Lung microvascular endothelial cell (primary cell): Measurements from ENCODE around the gene RELT. TPM values are rescaled to one million over a fixed set of nuclear protein-coding genes. Genes with fewer than 3 reads are reported as not detected.

ENCODE experiments used
- DNase-seq, 2 donors: peaks; one replicate each; pipeline versions ENCODE4 v3.0.0 to v3.0.0-alpha.2; 2010; ENCODE audit warnings: low read depth in 2 of 2
- total RNA-seq: library from RNA; depleted of rRNA; stranded (reverse); fragments of >200 nt; gene quantifications from 2 replicates; pipeline ENCODE4 v1.2.1, GENCODE V29; 2014

RELT gene
- total RNA-seq, 1 donor from 2014 or later: 2.6 TPM

DNA sequence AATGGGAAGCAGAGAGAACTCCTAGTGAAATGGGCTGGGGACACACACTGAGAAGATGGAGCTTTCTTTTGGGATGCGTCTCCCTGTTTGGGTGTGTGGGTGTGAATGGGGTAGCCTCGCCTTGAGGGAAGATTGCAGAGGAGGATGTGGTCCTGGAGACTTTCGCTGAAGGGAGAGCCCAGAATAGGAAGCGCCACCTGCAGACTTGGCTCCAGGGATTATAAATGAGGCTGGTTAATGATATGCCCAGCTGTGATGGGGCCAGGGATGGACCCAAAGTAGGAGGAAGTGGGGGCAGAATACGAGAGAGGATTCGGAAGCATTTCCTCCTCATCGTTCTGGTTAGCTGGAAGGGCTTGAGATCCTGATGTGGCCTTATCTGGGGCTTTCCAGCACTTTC is 13.7 kb downstream of the RELT start:
- DNase-seq: no peak

DNA sequence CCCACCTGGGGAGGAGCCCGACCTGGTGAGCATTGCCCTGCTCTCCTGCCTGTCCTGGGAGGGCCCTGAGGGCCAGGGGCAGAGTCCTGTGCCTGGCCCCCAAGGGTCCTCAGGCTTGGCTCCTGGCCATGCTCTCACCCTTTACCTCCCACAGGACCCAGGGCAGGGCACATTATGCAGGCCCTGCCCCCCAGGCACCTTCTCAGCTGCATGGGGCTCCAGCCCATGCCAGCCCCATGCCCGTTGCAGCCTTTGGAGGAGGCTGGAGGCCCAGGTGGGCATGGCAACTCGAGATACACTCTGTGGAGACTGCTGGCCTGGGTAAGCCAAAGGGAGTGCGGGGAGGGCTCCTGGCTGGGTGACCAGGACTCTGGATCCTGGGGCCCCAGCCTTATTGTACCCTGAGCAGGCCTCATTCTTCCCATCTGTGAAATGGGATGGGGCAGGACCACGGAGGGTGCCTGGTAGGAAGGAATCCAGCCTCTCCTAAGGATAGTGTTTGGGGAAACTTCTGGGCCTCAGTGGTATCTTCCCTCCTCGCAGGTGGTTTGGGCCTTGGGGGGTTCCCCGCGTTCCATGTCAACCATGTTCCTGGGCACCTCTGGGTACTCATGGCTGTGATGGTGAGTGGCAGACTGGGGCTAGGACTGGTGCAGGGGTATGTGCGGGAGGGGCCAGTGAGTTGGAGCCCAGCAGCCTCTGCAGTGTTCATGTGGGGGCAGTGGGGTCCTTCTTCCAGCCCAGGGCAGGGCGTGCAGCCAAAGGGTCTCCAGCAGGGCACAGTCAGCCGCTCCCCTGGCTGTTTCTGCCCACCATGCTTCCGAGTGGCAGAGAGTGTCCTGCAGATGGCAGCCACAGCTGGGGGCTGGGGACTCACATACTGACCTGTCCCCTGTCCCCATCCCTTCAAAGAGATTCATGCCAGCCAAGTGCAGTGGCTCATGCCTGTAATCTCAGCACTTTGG is 14.7 kb downstream of the RELT start:
- DNase-seq: no peak

DNA sequence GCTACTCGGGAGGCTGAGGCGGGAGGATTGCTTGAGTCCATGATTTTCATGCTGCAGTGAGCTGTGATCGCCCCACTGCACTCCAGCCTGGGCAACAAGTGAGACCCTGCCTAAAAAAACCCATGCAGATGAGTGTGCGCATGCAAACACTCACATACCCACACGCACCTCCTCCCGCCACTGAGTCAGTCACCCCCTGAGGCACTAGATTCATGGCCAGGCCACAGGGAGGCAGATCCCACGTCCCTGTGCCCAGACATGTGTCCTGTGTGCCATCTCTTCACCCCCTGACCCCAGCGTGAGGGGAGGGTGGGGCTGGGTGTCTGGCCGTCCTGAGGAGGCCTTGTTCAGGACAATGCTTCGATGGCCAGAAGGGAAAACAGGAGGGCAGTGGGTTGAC is 15.5 kb downstream of the RELT start:
- DNase-seq: no peak

DNA sequence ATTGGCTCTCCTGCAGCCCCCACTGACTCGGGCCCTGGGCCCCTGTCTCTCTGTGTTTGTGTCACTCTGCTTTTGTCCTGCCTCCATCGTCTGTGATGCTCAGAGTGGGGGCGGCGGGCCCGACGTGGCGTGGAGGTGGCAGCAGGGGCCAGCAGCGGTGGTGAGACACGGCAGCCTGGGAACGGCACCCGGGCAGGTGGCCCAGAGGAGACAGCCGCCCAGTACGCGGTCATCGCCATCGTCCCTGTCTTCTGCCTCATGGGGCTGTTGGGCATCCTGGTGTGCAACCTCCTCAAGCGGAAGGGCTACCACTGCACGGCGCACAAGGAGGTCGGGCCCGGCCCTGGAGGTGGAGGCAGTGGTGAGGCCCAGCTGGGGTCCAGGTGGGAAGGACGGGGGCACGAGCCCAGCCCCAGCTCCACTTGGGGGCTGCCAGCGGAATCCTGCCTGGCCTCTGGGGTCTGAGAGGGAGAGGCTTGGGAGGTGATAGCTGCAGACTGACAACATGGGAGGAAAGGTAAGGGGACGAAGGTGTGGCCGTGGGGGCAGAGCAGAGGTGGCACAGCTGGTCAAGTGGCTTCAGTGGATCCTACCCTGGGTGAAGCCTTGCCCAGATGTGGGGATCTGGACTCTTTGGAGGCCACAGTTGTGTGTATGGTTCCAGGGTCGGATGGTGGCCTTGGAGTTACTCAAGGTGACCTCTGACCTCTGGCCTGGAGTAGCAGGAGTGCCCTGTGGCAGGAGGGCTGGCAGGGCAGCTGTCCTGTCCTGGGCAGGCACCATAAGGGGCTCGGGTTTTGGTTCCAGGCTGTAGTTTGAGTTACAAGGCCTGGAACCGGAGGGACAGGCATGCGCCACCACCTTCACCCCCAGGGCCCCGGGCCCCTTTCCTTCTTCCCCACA is 16.2 kb downstream of the RELT start:
- DNase-seq: no peak

DNA sequence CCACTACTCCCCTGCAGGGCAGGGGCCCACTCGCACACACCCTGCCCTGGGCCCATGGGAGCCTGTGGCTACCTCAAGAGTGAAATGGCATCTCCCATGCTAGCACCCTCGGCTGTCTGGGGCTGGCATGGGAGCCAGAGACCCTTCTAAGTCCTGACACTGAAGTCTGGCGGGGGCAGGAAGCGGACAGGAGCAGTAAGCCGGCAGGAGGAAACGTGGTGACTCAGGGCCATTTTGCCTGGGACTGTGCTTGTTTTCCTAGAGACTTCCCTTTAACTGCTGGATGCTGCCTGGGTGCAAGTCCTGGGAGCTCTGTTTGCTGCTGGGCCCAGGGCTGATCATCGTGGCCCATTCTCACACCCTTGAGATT is 16.8 kb downstream of the RELT start:
- DNase-seq: peak; percentile 35 to 73

DNA sequence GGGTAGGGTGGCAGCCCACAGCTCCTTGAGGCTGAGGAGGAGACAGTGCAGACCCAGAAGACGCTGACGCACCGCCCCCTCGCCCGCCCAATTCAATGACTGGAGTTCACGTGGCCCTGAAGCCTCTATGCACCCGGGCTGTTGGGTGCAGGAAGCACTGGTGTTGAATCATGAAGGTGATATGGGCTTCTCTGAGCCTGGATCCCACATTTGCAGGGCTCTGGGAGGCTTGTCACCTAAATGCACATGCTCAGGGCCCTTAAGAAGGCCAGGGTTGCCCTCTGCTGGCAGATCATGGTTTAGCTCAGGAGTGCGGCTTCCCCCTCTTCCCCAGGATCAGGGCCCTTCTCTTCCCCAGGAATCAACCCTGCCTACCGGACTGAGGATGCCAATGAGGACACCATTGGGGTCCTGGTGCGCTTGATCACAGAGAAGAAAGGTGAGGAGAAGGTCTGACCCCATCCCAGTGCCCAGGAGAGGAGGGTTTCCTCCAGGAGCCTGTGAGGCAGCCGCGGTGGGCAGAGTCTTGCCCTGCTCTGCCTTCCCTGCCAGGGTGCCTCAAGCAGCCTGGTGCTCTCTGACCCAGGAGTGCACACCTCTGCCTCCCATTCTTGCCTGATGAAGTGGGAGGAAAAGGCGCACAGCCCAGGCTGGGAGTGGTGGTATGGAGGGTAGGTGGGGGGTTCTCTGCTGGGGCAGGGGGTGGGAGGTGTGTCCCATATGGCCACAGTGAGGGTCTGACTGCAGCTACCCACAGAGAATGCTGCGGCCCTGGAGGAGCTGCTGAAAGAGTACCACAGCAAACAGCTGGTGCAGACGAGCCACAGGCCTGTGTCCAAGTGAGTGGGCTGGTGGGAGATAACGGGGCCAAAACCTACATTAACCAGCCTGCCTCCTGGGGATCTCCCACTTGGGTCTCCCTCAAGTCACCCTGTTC is 17.5 kb downstream of the RELT start:
- DNase-seq: peak; percentile 86 to 87

DNA sequence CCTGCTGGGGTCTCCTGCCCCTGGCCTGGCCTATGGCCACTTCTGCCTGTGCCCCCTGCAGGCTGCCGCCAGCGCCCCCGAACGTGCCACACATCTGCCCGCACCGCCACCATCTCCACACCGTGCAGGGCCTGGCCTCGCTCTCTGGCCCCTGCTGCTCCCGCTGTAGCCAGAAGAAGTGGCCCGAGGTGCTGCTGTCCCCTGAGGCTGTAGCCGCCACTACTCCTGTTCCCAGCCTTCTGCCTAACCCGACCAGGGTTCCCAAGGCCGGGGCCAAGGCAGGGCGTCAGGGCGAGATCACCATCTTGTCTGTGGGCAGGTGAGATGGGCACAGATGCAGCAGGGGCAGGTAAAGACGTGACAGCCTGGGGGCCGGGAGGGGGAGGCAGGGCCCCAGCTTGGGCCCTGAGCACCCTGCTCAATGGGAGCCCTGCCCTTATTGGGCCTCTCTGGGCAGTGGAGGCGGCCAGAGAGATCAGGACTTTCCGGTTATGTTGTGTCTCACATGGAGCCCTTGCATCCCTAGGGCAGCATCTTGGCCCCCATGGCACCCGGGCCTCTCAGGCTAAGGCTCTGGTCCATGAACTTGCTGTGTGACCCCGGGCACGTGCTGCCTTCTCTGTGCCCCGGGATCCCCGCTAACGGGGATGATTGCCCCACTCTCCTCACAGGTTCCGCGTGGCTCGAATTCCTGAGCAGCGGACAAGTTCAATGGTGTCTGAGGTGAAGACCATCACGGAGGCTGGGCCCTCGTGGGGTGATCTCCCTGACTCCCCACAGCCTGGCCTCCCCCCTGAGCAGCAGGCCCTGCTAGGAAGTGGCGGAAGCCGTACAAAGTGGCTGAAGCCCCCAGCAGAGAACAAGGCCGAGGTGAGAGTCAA is 18.5 kb downstream of the RELT start:
- no peak for DNase-seq

DNA sequence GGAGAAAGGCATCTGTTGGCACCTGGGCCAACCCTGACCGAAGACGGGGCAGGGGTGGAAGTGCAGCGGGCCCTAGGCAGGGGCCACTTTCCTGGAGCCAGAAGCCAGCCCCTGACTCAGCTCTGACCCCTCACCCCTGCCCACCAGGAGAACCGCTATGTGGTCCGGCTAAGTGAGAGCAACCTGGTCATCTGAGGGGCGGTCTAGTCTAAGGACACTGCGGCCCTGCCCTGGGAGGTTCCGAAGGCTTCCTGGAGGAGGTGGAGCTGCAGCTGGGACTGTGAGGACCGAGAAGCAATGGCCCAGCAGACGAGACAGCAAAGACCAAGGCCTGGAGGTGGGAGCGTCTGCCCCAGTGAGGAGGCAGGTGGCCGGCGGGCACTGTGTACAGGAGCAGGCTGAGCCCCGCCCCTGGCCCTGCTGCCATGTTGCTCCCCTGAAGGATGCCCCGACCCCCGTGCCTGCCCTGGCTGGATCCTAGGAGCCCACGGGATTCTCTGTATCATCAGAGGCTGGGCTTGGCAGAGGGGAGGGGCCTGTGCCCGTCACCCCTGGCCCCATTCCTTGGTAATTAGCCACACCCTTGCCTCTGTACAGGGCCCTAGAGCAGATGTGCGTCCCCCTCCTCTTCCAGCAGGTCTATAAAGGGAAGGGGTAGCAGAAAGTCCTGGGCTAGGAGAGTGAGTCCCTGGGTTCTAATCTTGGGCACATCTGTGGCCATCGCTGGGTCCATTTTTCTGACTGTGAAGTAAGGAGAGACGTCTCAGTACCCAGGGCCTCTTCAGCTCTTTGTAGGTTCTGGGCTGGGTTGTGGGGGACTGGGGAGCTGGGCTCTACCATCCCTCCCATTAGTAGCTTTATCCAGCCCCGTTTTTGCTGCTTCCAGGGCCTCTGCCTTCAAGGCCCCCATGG is 19.4 kb downstream of the RELT start:
- no peak for DNase-seq

DNA sequence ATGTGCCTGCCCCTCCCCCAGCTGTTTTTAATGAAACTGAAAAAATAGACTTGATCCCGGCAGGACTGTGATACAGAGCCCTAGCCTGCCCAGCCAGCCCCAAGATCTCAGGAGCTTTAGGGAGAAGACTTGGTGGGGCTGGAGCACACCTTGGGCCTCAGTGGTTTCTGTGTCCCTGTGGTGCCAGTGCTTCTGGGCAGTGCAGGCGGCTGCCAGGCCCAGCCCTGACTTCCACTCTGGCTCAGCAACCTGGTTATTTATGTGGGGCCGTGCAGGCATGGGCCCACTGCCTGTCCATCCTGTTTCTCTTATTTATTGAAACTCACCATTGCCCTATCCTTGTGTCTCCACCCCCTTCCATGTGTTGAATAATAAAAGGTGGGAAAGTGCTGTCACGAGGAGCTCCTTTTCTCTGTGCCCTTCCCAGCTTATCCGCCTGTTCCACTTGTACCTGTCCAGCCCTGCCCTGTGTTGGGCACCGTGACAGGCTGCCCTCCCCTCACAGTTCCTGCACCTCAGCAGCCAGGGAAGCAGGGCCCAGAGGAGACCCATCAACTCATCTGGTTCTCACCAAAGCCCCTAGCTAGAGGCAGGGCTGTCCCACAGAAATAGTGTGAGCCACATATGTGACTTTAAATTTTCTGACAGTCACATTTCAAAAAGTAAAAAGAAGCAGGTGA is 20.2 kb downstream of the RELT start:
- no peak for DNase-seq

DNA sequence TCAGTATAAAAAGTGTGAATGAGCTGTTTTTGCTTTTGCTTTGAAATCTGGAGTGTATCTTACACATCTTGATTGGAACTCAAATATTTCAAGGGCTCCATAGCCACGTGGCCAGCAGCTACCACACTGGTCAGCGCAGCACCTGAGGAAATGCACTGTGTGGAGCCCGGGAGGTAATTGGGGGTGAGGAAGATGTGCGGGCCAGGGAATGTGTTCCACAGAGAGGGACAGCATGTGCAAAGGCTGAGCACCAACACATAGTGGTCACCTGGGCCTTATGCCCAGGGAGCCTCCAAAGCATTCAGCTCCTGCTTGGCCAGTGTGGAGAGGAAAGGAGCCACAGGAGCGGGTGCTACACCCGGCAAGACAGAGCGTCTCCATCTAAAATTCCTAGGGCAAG is 20.8 kb downstream of the RELT start:
- no peak for DNase-seq

DNA sequence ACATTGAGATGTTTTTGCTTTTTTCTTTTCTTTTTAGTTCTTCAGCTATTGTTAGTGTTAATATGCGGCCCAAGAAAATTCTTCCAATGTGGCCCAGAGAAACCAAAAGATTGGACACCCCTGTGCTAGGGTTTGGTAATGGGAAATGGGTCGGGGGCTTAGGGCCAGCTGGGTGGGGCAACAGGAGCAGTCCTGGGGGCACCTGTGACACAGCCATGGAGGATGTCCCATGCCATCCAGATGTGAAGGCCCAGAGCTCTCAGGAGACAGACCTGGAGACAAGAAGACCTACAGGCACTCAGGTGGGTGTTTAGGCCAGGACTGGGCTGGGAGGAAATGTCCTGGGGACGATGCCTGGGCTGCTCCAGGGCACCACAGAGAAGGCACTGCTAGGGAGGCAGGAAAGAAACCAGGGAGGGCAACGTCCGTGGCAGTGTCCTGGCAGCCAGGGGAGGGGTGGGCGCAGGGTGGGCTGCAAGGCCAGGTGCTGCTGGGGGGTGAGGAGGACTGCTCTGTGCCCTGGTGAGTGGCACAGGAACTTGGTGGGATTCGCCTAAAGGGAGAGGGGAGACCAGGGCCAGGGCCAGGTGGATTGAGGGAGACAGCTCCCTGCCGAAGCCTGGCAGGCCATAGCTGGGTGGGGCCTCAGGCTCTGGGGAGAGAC is 21.4 kb downstream of the RELT start:
- DNase-seq: no peak

DNA sequence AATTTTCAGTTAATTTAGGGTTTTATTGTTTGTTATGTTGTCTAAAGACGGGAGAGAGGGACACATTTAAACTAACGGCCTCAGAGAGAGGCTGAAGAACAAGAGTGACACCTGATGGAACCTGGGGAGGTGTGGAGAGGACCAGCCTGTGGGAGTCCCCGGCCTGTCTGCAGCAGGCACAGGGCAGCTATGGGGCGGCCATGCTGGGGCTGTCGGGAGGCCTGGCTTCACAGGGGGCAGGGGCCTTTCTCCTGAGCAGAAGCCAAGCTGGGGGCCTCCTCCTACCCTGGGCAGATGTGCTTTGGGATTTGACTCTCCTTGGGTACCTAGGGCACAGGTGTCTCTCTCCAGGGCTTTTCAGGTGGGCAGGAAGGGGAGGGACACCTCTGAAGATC is 21.9 kb downstream of the RELT start:
- DNase-seq: no peak

DNA sequence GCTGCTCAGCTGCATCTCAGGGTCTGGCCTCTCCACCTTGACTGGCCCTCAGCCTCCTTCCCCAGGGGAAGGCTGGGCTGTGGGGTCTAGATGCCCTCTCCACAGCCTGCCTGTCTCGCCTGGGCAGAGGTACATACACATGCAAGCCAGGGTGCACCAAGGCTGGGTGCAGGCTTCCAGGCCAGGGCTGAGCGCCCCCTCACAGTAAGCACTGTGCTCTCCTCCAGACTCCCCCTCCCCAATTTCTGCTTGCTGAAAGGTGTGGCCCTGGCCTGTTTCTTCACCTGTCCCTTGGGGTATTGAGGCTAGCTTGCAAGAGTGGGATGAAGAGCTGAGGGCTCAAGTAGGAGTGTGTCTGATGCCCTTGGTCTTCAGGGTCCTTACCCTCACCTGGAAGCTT is 22.5 kb downstream of the RELT start:
- DNase-seq: no peak

DNA sequence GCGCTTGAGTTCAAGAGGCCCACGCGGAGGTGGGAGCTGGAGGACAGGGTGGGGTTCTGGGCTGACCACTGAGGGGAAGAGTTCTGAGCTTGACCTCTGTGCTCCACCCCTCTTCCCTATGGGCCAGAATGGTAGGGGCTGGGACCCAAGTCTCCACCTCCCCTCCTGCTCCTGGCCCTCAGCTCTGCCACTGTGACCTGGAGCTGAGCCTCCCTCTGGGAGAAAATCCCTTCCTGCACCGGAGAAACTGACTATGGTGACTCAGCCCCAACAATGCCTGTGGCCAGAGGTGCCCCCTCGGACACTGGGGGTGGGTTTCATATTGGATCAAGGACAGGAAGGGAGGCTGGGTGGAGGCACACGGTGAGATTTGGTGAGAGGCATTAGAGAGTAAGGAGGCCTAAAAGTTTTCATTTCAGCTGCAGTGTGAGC is 23.0 kb downstream of the RELT start:
- peak in 1 of 2 donors; percentile 48 for DNase-seq

DNA sequence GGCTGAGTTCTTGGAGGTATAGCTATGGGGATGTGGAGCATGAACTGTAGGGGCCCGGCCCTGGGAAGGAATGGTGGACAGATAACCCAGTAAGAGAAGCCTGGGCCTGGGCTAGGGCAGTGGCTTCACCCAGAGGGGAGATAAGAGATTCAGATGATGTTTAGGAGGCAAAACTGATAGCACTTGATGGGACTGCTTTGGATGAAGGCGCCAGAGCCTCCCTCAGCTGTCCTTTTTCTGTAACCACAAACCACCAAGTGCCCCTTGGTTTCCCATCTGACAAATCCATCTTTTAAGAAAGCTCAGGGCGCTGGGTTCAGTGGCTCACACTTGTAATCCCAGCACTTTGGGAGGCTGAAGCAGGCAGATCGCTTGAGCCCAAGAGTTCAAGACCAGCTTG is 23.4 kb downstream of the RELT start:
- DNase-seq: no peak

DNA sequence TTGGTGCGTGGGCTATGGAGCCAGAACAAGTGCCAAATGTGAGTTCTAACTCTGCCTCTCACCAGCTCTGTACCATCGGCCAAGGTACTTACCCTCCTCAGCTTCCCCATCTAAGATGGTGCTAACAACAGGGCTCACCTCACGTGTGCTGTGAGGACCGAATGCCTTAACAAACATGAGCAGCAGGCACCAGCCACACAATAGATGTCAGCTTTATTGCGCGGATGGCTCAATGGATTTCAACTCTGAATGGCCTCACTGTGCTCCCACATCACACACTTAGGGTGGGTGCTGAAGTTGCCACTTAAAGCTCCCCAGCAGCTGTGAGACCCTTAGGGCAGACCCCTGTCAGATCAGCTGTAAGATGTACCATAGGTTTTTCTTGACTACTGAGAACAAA is 24.1 kb downstream of the RELT start:
- DNase-seq: no peak

DNA sequence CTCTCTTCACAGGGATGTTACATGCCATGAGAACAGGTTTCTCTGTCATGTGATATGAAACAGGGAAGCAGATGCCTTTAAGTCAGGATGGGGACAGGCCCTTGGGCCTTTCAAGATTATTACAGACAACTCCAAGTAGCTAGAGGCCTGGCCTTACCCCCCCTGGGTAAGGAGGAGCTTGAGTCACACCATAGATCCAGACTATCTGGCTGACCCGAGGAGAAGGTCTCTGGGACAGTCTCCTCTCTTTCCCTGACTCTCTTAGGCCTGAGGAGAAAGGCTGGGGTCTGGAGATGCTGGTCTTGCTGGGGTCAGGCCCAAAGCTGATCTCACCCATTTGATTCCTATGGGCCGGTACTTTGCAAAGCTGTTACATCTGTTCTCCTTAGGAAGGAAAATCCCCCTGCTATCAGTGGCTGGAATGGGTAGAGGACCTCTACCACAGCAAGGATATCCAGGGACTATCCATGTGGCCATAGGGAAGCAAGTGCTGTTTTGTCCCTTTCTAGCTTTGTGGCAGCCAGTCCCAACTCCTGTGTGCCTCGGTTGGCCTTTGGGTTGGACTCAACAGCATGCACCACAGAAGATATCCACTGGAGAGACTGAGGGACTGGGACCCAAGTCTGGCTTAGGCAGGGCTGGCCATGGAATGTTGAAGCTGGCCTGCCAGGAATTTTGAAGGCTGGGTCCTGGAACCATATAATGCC is 25.2 kb downstream of the RELT start:
- DNase-seq: no peak
